ENCODE data around the gene CTNNA2.

The CTNNA2 gene

GRCh38 chr2:79906139-79906890 is 393.5 kb downstream of the CTNNA2 start:
- TF ChIP-seq CTCF (IDR thresholded peaks at IDR 0.05; ENCODE audit: low read depth, low read length) = no peak

GRCh38 chr2:79909521-79909920 is 396.7 kb downstream of the CTNNA2 start:
- TF ChIP-seq CTCF (IDR thresholded peaks at IDR 0.05; ENCODE audit: low read depth, low read length) = no peak
- no peak for DNase-seq (ENCODE audit: extremely low read depth, low read depth)

More at GRCh38 chr2:79906139-79906890, 393.5 kb downstream of the CTNNA2 start:
- DNase-seq (ENCODE audit: extremely low read depth, low read depth) = no peak

- no peak for DNase-seq (ENCODE audit: extremely low read depth, low read depth)
- no peak; the same call in 1 of the 2 replicates for TF ChIP-seq CTCF (IDR thresholded peaks at IDR 0.05; ENCODE audit: low read depth, low read length)
These were observed 397.8 kb downstream of the CTNNA2 start for GRCh38 chr2:79910643-79911042.

GRCh38 chr2:79915455-79915854 is 402.6 kb downstream of the CTNNA2 start:
- no peak for TF ChIP-seq CTCF (IDR thresholded peaks at IDR 0.05; ENCODE audit: low read depth, low read length)

GRCh38 chr2:79916285-79916684 is 403.4 kb downstream of the CTNNA2 start:
- DNase-seq (ENCODE audit: extremely low read depth, low read depth) = no peak
- no peak for TF ChIP-seq CTCF (IDR thresholded peaks at IDR 0.05; ENCODE audit: low read depth, low read length)

More at GRCh38 chr2:79915455-79915854, 402.6 kb downstream of the CTNNA2 start:
- no peak for DNase-seq (ENCODE audit: extremely low read depth, low read depth)

GRCh38 chr2:79920512-79921076 is 407.7 kb downstream of the CTNNA2 start:
- no peak for DNase-seq (ENCODE audit: extremely low read depth, low read depth)

More at GRCh38 chr2:79920512-79921076, 407.7 kb downstream of the CTNNA2 start:
- TF ChIP-seq CTCF (IDR thresholded peaks at IDR 0.05; ENCODE audit: low read depth, low read length) = no peak
